Activated CD4-positive, alpha-beta T cell treated with anti-CD3 and anti-CD28 coated beads, Interleukin-2, amount 50 U/mL, for 48 hours (primary cell): ENCODE measurements around the gene KRT77.
"Not testable (repeated sequence)": the region's sequence is repeated elsewhere in the genome, so short reads cannot be mapped to it uniquely, and the experiment has no call there.

Source experiments
- DNase-seq, 2 experiments: peaks; one replicate each; pipeline ENCODE4 v3.0.0-alpha.2; 2020

KRT77 gene

DNA sequence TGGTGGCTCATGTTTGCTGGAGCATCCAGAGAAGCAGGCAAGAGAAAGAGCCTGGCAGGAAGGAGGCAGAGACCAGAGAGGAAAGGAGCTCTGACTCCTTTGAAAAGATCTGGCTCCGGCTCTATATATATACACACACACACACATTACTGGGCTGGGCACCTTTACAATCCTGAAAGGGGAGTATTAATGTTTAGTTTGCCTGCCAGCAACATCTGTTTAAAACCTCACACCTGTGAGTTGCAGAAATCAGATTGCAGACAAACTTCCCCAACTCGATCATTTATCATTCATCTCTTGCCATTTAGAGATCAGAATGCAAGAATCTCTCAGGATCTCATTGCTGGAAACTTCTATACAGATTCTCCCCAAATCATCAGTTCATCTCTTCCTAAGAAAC lies at the start of gene KRT77:
KRT77 (minus strand) TSS at position 101 of the 400 bp plus-strand sequence; CDS start at position 11, 90 bp downstream.
- no peak for DNase-seq

DNA sequence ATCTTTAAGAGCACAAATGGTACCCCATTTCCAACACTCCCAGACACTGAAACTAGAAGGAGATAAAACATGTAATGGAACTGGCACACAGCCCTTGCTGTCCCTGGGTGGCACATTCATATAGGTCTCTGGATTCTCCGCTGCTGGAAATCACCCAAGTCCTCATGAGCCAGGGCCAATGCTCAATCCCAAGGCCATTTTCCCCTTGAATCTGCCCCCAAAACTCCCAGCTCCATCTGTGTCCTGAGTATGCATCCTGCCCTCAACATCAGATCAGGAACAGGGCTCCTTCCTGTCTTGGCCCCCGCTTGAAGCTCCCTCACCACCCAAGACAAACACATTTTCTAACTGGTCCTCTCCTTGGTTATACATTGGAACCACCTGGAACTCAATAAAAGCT lies 49.2 kb upstream of the KRT77 start:
- no peak for DNase-seq

DNA sequence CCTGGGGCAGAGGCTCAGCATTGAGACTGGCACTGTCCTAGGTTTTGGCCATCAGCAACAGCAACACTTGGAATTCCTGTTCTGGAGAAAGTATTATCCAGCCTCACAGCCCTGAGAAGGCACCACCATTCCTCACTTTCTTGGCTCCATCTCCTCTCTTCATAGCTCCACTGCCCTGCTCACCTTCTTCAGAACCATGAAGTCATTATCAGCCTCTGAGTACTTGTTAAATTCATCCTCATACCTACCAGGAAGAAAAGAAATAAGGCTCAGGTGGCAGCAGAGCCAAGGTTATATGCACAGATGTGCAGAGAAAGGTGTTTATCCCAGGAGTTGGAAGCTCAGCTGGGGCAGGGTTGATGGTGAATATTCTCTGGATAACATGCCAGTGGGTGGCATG lies 48.5 kb upstream of the KRT77 start:
- DNase-seq, result no peak

DNA sequence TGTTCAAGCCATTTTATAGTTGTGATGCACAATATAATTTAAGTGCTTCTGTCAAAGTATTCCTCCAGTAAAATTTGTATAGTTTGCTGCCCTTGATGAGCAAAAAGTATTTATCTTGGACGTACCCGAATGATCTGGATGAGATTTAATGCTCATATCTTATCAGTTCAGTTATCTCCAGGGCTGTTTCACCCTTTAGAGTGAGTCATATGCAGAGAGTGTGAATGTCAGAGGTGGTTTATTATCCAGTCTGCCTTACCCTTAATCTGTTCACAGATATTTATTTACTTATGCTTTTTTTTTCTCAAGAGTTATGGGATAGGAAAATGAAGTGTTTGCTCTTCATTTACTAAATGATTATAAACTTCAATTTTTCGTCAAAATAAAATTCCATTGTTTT lies 47.2 kb upstream of the KRT77 start:
- DNase-seq, result not testable (repeated sequence)

DNA sequence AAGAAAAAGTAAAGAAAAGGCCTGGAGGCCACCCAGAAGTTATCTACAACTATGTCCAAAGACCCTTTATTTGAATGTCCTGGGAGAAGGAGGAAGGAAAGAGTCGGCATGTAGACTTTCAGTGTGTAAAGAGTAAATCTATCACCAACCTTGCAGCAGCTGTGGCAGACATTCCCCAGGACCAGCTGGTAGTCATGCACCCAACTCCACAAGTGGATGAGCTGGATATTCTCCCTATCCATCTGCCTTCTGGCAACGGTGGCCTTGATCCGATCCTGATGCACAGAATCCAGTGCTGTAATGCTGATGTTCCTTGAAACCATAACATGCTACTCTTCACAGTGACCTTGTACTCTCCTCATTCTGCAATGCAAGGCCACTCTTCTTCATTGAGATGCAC lies 46.5 kb upstream of the KRT77 start:
- DNase-seq, result no peak

DNA sequence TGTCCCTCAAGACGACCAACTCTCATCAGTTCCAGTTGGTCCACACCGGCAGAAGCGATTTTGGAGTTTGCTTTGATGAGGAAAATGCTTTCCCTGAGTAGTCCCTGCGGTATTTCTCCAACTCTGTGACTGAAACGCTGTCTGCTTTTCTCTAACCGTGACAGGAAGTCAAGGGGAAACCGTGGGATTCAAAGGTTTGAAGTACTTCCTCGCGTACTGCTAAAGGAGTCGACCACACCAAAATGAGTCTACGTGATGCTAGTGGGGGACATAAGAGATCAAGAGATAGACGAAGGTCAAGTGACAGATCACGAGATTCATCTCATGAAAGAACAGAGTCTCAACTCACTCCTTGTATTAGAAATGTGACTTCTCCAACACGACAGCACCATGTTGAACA lies 45.3 kb upstream of the KRT77 start:
- no peak for DNase-seq

DNA sequence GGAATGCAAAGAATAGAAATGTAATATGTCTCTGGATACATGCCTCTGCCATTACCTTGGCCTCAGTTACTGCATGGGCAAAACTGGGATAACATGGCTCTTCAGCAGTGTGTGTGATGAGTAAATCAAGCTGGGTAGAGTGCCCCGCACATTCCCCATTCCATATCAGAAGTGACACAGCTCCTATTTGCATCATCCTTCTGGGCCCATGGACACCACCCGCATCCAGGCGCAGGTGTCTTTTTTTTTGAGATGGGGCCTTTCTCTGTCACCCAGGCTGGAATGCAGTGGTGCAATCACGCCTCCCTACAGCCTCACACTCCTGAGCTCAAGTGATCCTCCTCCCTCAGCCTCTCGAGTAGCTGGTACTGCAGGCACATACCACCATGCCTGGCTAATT lies 42.2 kb upstream of the KRT77 start:
- no peak for DNase-seq

DNA sequence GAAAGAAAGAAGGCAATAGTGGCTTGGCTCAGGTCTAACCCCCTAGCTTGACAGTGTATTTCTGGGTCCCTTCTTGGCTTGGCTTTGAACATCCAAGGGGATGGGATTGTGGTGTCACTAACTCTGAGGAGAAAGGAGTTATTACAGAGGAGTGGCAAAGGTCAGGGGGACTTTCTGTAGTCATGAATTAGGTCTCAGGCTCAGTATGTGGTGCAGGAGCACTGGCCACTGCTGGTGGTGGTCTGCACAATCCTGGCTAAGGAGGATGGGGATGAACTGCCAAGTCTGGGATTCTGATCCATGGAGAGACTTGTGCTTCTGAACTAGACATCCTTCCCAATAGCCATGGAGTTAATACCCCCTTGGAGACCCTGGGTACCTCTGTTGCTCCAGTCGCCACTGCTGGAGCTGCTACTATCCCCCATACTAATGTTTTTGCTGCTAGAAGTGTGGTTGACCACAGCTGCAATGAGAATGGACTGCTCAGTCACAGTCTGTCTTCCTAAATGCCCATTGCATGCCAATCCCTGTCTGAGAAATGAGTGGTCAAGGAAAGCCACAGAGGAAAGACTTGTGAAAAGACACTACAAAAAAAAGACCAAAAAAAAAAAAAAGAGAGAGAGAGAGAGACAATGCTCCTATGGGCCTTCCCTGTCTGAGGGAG lies 41.3 kb upstream of the KRT77 start:
- DNase-seq, result no peak

DNA sequence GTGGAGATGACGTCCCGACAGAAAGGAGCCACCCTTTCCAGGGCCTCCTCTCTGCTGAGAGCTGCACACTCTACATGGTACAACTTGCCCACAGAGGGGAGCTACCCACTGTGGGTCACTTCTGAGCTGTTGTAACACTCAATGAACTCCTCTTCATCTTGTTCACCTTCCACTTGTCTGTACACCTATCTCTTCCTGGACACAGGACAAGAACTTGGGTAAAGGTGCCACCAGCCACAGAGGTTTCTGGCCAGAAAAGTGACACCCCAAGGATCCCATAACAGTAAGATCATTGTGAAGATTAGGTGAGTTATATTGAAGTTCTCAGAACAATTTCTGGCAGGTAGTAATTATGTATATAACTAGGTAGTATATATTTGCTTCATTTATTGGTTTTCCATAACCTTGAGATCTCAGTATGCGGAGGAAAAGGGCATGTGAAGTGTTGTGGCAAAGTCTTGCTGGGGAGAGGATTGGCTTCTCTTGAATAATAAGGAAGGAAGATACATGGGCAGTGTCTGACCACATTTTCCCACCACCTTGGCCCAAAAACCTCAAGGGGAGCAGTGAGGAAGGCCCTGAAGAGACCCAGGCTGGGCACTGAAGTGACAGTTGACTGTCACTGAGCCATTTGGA lies 39.6 kb upstream of the KRT77 start:
- no peak for DNase-seq

DNA sequence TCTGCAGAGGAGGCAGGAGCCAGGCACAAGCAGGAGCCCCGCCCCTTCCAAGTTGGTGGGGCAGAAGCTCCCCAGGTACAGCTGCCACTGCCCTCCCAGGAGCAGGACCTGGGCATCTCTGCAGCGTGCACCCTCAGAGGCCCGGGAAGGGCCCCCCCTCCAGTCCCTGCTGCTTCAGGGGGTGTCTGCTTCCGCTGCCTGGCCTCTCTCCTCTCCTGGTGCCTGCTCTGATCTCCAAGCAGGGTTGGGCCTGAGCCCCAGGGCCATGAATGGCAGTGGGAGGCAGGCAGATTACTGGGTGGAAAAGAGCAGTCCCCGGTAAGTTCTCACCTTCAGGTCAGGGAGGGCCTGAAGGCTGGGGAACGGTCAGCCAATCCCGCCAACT lies 38.9 kb upstream of the KRT77 start:
- DNase-seq, result no peak

DNA sequence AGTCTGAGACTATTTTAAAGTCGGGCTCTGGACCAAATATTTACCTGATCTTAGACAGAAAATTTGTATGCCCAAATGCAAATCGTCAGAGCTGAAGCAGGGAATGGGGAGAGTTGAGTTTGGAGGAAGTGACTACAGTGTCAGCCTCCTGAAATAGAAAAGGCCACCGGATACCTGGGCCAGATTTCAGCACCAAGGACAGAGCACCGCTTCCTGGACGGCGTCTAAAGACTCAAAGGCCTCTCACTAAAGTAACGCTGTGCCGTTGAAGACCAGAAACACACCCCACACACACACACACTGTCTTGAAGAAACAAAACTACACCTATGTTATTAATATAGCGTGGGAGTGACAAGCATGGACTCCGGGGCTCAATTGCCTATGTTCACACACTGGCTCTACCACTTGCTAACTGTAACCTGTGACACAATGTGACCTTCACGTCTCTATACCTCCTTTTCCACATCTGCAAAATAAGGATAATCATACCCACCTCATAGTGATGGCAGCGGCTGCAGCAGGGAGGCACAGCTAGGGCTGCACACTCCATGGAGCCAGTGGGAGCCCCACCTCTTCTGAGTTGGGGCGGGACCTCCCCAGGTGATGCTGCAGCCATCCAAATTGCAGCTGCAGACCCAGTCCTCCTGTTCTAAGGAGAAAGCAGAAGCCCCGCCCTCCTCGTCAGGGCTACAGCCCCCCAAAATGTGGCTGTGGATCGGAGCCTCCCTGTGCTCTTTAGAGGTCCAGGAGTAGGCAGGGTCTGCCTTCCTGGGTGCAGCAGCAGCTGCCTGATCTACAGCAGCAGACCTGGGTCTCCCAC lies 38.3 kb upstream of the KRT77 start:
- peak; percentile 66 to 75 for DNase-seq

DNA sequence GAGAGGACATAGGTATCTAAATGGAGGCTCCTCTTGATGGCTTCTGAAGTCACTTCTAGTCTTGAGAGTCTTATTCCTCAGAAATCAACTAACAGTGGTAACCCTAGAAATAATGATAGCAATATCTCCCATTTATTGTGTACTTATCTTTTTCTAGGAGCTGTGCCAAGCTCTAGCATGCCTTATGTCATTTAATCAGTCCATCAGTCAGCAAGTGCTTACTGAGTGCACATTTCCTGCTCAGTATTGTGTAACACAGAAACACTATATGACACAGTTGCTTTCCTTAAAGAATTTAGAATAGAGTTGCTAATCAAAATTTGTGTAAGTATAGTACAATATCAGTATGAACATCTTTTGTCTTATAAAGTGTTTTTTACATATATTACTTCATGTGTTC lies 37.3 kb upstream of the KRT77 start:
- no peak for DNase-seq

DNA sequence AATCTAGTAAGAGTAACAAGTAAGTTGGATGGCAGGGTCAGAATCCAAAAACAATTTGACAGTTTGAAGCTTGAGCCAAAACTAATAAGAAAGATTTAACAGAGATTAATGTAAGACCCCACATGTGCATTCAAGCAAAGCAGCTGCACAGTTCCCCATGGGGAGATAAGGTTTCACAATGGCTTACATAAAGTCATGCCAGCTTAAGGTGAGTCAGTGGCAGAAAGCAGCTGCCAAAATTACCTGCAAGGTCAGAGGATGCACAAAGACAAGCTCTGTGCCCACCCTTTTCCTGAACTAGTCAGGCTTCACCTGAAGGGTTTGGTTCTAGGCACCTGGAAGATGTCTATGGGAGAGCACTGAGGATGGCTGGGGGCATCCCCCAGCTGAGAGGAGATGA lies 36.6 kb upstream of the KRT77 start:
- DNase-seq, result no peak

DNA sequence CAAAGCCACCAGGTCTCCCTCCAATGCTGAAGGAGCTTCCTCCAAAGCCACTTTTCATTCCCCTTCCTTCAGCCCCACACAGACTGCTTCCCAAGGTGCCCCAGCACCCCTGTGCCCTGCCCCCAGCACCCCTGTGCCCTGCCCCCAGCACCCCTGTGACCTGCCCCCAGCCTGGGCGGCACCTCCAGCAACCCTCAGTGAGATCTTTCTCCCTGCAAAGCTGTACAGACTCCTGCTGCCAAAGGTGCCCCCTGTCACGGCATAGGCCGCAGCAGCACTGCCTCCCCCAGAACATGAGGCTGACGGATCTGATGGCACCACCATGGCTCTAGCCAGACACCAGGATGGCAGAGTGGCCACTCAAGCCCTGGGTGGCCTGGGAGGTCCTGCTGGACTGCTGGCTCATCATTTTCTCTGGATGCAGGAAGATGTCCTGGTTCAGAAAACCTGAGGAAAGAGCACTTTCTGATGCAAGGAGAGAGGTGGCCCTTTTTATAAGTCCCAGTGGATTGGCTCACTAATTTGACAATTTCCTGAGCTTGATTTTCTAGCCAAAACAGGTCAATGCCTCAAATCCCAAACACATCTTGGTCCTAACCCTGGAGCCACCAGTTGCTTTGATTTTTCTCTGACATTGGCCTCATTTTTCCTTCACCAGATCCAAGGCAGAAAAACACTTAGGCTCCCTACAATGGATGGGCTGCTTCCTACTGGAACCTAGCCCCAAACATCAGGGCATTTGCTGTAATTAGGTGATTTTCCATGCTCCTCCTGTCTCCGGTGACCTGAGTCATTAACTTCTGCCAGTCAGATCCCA lies 32.7 kb upstream of the KRT77 start:
- no peak for DNase-seq

DNA sequence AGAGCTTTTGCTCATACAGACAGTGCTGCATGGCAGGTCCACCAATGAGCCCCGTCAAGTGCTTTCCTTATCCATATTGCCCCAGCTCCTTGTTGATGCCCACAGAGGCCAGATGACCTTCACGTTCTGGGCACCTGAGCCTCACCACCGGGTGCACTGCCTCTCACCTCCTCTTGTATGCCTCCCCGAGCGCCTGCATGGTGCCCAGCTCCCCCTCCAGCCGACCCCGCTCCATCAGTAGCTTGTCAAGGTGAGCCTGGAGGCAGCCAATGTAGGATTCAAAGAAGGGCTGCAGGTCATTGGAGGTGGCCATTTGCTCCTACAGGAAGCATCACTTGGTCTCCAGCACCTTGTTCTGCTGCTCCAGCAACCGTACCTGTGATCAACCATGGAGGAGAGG lies 31.8 kb upstream of the KRT77 start:
- no peak for DNase-seq

DNA sequence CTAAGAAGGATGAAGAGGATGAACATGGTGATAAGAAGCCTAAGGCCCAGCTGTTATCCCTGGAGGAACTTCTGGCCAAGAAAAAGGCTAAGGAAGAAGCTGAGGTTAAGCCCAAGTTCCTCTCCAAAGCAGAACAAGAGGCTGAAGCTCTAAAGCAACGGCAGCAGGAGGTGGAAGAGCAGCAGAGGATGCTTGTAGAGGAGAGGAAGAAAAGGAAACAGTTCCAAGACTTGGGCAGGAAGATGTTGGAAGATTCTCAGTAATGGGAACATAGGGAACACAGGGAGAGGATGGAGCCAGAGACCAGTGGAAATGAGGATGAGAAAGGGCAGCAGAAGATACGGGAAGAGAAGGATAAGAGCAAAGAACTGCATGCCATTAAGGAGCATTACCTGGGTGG lies 27.5 kb upstream of the KRT77 start:
- DNase-seq, result no peak

DNA sequence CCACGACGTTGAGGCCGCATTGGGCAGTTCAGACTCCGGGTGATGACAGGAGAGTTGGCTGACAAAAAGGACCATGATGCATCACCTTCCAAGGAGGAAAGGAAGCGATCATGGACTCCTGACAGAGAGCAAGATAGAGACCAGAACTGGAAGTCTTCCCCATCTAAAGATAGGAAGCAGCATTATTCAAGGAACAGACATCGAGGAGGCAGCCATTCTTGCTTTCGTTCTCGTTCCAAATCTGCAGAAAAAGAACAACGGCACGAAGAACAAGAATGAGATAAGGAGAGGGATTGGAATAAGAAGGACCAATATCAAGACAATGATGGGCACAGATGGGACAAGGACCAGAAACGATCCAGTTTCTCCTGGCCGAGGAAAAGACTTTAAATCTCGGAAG lies 27.1 kb upstream of the KRT77 start:
- no peak for DNase-seq

DNA sequence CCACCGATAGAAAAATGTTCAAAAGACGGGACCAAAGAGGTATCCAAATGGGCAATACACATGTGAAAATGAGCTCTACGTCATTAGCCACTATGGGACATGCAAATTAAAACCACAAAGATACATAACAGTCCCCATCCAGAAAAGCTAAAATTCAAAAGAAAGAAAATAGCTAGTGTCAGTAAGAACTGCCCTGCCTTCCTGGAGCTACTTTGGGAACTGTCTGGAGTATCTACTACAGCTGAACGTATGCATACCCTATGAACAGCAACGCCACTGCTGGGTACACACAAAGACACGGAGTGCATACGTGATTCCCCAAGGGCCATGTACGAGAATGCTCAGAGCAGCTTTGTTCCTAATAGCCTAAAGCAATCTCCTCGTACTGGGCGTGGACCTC lies 25.8 kb upstream of the KRT77 start:
- DNase-seq, result no peak

DNA sequence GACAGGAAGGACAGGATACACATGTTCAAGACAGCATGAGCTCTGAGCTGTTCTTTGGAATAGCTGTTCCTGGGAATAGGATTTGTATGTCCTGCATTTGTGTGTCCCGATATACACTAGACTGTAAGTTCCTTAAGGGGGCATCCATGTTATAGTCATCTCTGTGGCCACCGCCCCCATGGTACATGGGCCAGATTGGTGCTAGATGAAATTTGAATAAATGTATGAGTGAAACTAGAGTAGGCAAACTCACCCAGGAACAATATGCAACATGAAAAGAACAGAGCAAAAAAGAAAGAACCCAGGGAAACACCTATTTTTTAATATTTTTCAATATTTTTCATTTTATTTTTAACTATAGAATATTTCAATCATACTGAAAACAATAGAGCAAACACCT lies 25.1 kb upstream of the KRT77 start:
- DNase-seq, result no peak

DNA sequence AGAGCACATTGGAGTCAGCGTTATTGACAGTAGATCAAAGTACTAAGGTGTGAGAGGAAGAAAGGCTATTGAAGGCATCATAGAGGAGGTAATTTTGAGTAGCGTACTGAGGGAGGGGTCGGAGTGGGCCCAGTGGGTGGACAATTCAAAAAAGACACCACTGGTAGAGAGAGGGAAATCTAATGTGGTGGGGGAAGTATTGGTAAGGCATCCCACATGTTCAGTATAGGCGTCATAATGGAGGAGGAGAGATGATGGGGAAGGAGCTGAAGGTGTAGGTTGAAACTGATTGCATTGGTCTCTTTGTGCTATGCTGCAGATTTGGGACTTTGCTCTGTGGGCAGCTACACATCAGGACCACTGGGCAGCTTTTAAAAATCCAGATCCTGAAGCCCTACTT lies 23.7 kb upstream of the KRT77 start:
- DNase-seq, result no peak

DNA sequence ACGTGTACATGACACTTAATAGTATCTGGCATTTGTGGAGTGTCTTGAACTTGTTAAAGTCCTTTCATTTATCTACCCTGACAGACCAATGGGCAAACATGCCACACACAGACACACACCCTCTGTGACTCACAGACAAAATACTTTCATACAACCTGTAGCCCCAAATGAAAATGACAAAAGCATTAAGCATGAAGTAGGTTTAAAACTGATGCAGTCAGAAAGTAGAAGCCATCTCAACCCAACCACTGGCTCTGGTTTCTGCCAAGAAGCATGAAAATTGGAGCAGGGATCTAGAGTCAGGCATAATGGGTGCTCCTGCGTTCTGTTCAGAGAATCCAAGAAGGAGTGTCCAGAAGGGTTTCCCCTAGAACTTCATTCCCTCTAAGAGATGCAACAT lies 23.1 kb upstream of the KRT77 start:
- DNase-seq, result no peak

DNA sequence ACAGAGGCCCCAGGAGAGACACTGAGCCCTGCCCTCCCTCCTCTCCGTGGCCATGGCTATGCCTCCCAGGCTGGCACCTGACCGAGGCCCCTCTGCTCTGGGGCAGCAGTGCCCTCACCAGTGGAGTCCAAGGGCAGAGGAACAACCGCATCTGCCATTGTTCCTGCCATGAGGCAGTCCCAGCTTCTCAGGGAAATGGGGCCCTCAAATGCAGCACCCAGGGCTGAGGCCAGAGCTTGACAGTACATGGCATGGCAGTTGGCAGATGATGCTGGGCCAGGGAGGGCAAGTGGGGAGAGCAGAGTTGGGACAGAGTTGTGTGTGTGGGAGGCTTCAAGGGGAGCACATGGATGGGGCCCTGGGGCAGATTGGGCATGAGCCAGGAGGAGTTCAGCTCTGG lies 21.1 kb upstream of the KRT77 start:
- DNase-seq, result no peak

DNA sequence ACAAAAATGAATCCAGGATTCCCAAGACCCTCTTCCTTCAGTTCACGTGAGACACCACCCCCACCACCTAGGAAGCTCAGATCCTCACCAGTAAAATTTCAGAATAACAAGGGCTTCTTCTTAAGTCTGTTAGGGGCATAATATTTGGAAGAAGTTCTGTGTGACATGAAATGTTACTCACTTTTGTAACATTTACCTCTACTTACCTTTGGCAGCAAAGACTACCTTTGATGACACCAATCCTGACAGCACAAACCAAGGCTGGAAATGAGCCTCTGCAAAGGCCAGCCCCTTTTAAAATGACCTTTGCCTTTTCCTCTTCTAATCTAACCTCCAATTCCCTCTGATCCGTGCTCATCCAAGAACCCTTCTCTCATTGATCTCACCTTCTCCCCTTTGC lies 19.4 kb upstream of the KRT77 start:
- no peak for DNase-seq
